ENCODE measurements around the gene PGM1. TPM values are rescaled to one million over a fixed set of nuclear protein-coding genes. Genes with fewer than 3 reads are reported as not detected.

Gene PGM1
- total RNA-seq, 4 donors from 2014 or later = 43.1 to 77.2 (median 47.4) TPM

GRCh38 chr1:63555480-63555879, 37.7 kb upstream of the PGM1 start:
- DNase-seq = no peak
- Histone ChIP-seq H3K36me3 (peaks cover 0 to 11% (median 4%) of the 10 kb centered on the region in 3 donors), H3K27me3 (no peaks in the 10 kb centered on the region), H3K4me1 (no peaks in the 10 kb centered on the region), H3K27ac (no peak overlapping the region), H3K9me3 (no peaks in the 10 kb centered on the region), H3K4me3 (no peak overlapping the region)
- TF ChIP-seq CTCF (IDR thresholded peaks at IDR 0.05) = no peak
- TF ChIP-seq POLR2A (IDR thresholded peaks at IDR 0.05) = no peak
- intact Hi-C loops (cut with DNase I) = no loop called here

- Histone ChIP-seq H3K27ac (no peak overlapping the region), H3K4me3 (no peak overlapping the region), H3K4me1 (no peaks in the 10 kb centered on the region), H3K36me3 (peaks cover 0 to 11% (median 0%) of the 10 kb centered on the region in 3 donors), H3K27me3 (no peaks in the 10 kb centered on the region), H3K9me3 (no peaks in the 10 kb centered on the region)
- TF ChIP-seq POLR2A (IDR thresholded peaks at IDR 0.05) (no peak), CTCF (IDR thresholded peaks at IDR 0.05) (peak in 4 of 6 experiments; percentile 11 to 41 (median 27))
- intact Hi-C loops (cut with DNase I) = no loop called here
- no peak for DNase-seq
- WGBS, 2 donors = 70 to 74% methylated on average over 6 of the region's 6 CpGs
Observed at GRCh38 chr1:63557365-63557987, 35.7 kb upstream of the PGM1 start.

GRCh38 chr1:63559357-63559756, 33.9 kb upstream of the PGM1 start:
- WGBS, 2 donors = 93 to 94% methylated on average over 2 of the region's 2 CpGs
- DNase-seq = no peak
- Histone ChIP-seq H3K9me3 (no peaks in the 10 kb centered on the region), H3K27ac (no peak overlapping the region), H3K36me3 (peaks cover 0 to 1% (median 0%) of the 10 kb centered on the region in 3 donors), H3K4me1 (no peaks in the 10 kb centered on the region), H3K4me3 (no peak overlapping the region), H3K27me3 (no peaks in the 10 kb centered on the region)
- no peak for TF ChIP-seq CTCF (IDR thresholded peaks at IDR 0.05)
- no peak for TF ChIP-seq POLR2A (IDR thresholded peaks at IDR 0.05)
- intact Hi-C loops (cut with DNase I) = no loop called here

- Histone ChIP-seq H3K9me3 (no peaks in the 10 kb centered on the region), H3K27me3 (no peaks in the 10 kb centered on the region), H3K4me1 (no peaks in the 10 kb centered on the region), H3K4me3 (no peak overlapping the region), H3K27ac (no peak overlapping the region), H3K36me3 (no peaks in the 10 kb centered on the region)
- TF ChIP-seq CTCF (IDR thresholded peaks at IDR 0.05) = no peak
- TF ChIP-seq POLR2A (IDR thresholded peaks at IDR 0.05) = no peak
- intact Hi-C loops (cut with DNase I) = no loop called here
- no peak for DNase-seq
Observed at GRCh38 chr1:63563745-63564144, 29.5 kb upstream of the PGM1 start.

GRCh38 chr1:63569068-63569467, 24.1 kb upstream of the PGM1 start:
- intact Hi-C loops (cut with DNase I) = no loop called here
- 82 to 89% methylated on average over 4 of the region's 4 CpGs for WGBS, 2 donors
- H3K4me3 ChIP-seq = no peak overlapping the region
- H3K27me3 ChIP-seq = no peaks in the 10 kb centered on the region
- DNase-seq = no peak
- H3K4me1 ChIP-seq = no peaks in the 10 kb centered on the region
- TF ChIP-seq CTCF (IDR thresholded peaks at IDR 0.05) (no peak), POLR2A (IDR thresholded peaks at IDR 0.05) (no peak)
- no peaks in the 10 kb centered on the region for H3K9me3 ChIP-seq
- H3K36me3 ChIP-seq = no peaks in the 10 kb centered on the region
- no peak overlapping the region for H3K27ac ChIP-seq
